Measurements from ENCODE around the gene FHIT.

FHIT gene

GRCh38 chr3:60703956-60704736 lies 547.1 kb downstream of the FHIT start:
- H3K4me3 ChIP-seq (ENCODE audit: low read depth, low read length), result no peak overlapping the region
- TF ChIP-seq, protein P1, sequence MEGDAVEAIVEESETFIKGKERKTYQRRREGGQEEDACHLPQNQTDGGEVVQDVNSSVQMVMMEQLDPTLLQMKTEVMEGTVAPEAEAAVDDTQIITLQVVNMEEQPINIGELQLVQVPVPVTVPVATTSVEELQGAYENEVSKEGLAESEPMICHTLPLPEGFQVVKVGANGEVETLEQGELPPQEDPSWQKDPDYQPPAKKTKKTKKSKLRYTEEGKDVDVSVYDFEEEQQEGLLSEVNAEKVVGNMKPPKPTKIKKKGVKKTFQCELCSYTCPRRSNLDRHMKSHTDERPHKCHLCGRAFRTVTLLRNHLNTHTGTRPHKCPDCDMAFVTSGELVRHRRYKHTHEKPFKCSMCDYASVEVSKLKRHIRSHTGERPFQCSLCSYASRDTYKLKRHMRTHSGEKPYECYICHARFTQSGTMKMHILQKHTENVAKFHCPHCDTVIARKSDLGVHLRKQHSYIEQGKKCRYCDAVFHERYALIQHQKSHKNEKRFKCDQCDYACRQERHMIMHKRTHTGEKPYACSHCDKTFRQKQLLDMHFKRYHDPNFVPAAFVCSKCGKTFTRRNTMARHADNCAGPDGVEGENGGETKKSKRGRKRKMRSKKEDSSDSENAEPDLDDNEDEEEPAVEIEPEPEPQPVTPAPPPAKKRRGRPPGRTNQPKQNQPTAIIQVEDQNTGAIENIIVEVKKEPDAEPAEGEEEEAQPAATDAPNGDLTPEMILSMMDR (conservative IDR thresholded peaks at IDR 0.05; ENCODE audit: low read depth, low read length), result no peak
- DNase-seq (ENCODE audit: low read depth), result no peak

- DNase-seq (ENCODE audit: low read depth), result no peak
- H3K4me3 ChIP-seq (ENCODE audit: low read depth, low read length), result no peak overlapping the region
- TF ChIP-seq, protein P1 (conservative IDR thresholded peaks at IDR 0.05; ENCODE audit: low read depth, low read length), result no peak
Observed at GRCh38 chr3:60703008-60703407, 548.2 kb downstream of the FHIT start.

GRCh38 chr3:60698117-60698516 lies 553.1 kb downstream of the FHIT start:
- no peak for DNase-seq (ENCODE audit: low read depth)
- H3K4me3 ChIP-seq (ENCODE audit: low read depth, low read length), result no peak overlapping the region
- TF ChIP-seq, protein P1 (conservative IDR thresholded peaks at IDR 0.05; ENCODE audit: low read depth, low read length), result no peak

GRCh38 chr3:60697132-60697531 lies 554.1 kb downstream of the FHIT start:
- TF ChIP-seq, protein P1 (conservative IDR thresholded peaks at IDR 0.05; ENCODE audit: low read depth, low read length), result no peak
- no peak for DNase-seq (ENCODE audit: low read depth)
- H3K4me3 ChIP-seq (ENCODE audit: low read depth, low read length), result no peak overlapping the region

GRCh38 chr3:60696428-60697125 lies 554.7 kb downstream of the FHIT start:
- no peak overlapping the region for H3K4me3 ChIP-seq (ENCODE audit: low read depth, low read length)
- no peak for DNase-seq (ENCODE audit: low read depth)
- TF ChIP-seq, protein P1 (conservative IDR thresholded peaks at IDR 0.05; ENCODE audit: low read depth, low read length), result no peak

DNA sequence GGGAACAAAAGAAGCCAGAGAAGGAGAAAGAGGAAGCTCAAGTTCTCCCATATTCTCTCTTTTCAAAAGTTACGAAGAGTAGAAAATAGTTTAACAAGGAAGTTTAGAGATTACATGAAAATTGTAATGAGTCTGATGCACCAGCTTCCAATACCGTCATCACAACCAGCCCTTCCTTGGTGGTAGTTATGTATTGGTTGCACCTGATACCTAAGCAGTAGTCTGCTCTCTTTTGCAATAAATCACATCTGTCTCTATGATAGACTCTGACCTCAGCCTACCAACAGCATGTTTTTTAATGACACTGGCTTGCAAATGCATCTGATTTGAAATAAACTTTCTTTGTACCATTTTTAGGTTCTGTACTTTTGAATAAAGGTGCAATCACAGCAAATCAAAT lies 575.8 kb downstream of the FHIT start:
- TF ChIP-seq, protein P1 (conservative IDR thresholded peaks at IDR 0.05; ENCODE audit: low read depth, low read length), result no peak
- H3K4me3 ChIP-seq (ENCODE audit: low read depth, low read length), result no peak overlapping the region
- DNase-seq (ENCODE audit: low read depth), result no peak
